ENCODE measurements around the gene F2R. TPM values are rescaled to one million over a fixed set of nuclear protein-coding genes. Genes with fewer than 3 reads are reported as not detected.

Gene F2R
- total RNA-seq, 6 experiments from 2014 or later, result 47.0 to 73.5 (median 65.5) TPM

DNA sequence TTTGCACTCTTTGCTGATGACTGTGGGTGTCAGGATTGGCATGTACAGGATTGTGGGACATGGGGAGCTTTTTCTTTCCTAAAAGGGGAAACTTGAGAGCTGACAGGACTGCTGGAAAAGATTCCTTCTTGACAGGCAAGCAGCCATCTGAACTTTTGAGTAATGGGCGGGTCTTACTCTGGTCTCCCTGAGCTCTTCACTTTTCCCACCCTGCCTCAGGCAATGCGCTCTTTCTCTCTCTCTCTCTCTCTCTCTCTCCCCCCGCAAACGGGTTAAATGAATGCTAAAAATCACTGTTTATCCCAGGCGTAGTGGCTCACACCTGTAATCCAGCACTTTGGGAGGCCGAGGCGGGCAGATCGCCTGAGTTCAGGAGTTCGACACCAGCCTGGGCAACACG lies 65.8 kb downstream of the F2R start:
- Mint-ChIP-seq H3K36me3 (ENCODE audit: low read depth) (no peaks in the 10 kb centered on the region), H3K4me3 (no peak overlapping the region), H3K27ac (no peak overlapping the region), H3K9me3 (no peaks in the 10 kb centered on the region), H3K27me3 (ENCODE audit: insufficient read depth) (no peaks in the 10 kb centered on the region; the same call in 1 of the 2 replicates), H3K4me1 (ENCODE audit: low read depth) (peaks cover 22% of the 10 kb centered on the region)
- no peak for DNase-seq
- TF ChIP-seq, protein P1, sequence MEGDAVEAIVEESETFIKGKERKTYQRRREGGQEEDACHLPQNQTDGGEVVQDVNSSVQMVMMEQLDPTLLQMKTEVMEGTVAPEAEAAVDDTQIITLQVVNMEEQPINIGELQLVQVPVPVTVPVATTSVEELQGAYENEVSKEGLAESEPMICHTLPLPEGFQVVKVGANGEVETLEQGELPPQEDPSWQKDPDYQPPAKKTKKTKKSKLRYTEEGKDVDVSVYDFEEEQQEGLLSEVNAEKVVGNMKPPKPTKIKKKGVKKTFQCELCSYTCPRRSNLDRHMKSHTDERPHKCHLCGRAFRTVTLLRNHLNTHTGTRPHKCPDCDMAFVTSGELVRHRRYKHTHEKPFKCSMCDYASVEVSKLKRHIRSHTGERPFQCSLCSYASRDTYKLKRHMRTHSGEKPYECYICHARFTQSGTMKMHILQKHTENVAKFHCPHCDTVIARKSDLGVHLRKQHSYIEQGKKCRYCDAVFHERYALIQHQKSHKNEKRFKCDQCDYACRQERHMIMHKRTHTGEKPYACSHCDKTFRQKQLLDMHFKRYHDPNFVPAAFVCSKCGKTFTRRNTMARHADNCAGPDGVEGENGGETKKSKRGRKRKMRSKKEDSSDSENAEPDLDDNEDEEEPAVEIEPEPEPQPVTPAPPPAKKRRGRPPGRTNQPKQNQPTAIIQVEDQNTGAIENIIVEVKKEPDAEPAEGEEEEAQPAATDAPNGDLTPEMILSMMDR (IDR thresholded peaks at IDR 0.05), result no peak

DNA sequence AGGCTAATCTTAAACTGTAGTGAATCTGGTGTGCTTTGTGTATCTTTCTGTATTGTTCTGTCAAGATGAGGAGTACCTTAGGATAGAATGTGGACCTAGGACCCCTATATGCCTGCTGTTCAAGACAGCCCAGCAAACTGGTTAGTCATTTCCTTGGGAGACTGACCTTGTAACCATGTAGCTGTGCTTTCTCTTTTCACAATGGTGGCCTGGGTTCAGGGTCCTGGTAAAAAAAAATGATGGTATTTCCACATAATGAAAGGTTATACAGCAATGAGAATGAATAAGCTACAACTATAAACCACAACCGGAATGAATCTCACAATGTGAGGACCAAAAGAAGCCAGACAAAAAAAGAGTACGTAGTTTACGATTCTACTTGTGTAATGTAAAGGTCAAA lies 66.5 kb downstream of the F2R start:
- Mint-ChIP-seq H3K36me3 (ENCODE audit: low read depth) (no peaks in the 10 kb centered on the region), H3K4me3 (no peak overlapping the region), H3K27ac (no peak overlapping the region), H3K4me1 (ENCODE audit: low read depth) (peaks cover 28% of the 10 kb centered on the region), H3K9me3 (no peaks in the 10 kb centered on the region), H3K27me3 (ENCODE audit: insufficient read depth) (no peaks in the 10 kb centered on the region; the same call in 1 of the 2 replicates)
- TF ChIP-seq, protein P1 (IDR thresholded peaks at IDR 0.05), result no peak
- no peak for DNase-seq

Other genes starting within 250 kb of the F2R start
- 10 to 100 TPM; 40.8 to 87.2 (median 54.3) TPM for gene F2RL2, start 92.7 kb upstream of the F2R start, total RNA-seq (2021; fragmentation: NEBNext Ultra II Directional; extraction: Animal tissue kit (Norgen Biotek cat#: 25700))
- 1 to 10 TPM; 2.9 to 6.4 (median 6.0) TPM for gene F2RL1, start 102.9 kb downstream of the F2R start, total RNA-seq (2021; fragmentation: NEBNext Ultra II Directional; extraction: Animal tissue kit (Norgen Biotek cat#: 25700))
- not detected for gene S100Z, start 133.9 kb downstream of the F2R start, total RNA-seq (2021; fragmentation: NEBNext Ultra II Directional; extraction: Animal tissue kit (Norgen Biotek cat#: 25700))
- gene CRHBP, start 236.9 kb downstream of the F2R start, total RNA-seq (2021; fragmentation: NEBNext Ultra II Directional; extraction: Animal tissue kit (Norgen Biotek cat#: 25700)), result not detected